ENCODE measurements around the gene PSMB7. TPM values are rescaled to one million over a fixed set of nuclear protein-coding genes. Genes with fewer than 3 reads are reported as not detected.

PSMB7 gene
- total and polyA plus RNA-seq, 2 of the 8 experiments (the other 6 are each of a cell fraction or from before 2014, with no cell fraction given): 222 to 357 TPM

GRCh38 chr9:124377551-124378406, 37.5 kb downstream of the PSMB7 start:
- H2BK15ac ChIP-seq (ENCODE audit: low read length): no peak overlapping the region
- FAIRE-seq: no peak
- no peaks in the 10 kb centered on the region for H3K4me1 ChIP-seq (replicated peaks in 1 of 4; ENCODE audit: control insufficient read depth in 3 of 4, insufficient read depth in 4 of 4, low read length in 3 of 4)
- ChIA-PET CTCF (ENCODE audit: partially characterized antibody) (interaction anchor here (0.8 to 12.1 kb wide), 7 partner anchors 13 to 284 kb away, joined by 3 to 133 read pairs (median 3); no protein-coding TSS in a partner anchor), POLR2A (ENCODE audit: partially characterized antibody) (interaction anchor here (0.5 to 0.8 kb wide), 2 partner anchors 15 to 123 kb away, joined by 3 read pairs; no protein-coding TSS in a partner anchor)
- H3K27ac ChIP-seq (ENCODE audit: low read depth, low read length): no peak overlapping the region
- no peak overlapping the region for H4K91ac ChIP-seq (replicated peaks; ENCODE audit: insufficient read length, low read length)
- H2AFZ ChIP-seq (ENCODE audit: low read length): no peak overlapping the region
- H3K79me1 ChIP-seq (ENCODE audit: low read depth, low read length): peaks cover 3% of the 10 kb centered on the region; the same call in 1 of the 2 replicates
- H3K23me2 ChIP-seq (ENCODE audit: low read depth, low read length): no peaks in the 10 kb centered on the region
- no peak overlapping the region for H2BK12ac ChIP-seq (ENCODE audit: low read depth, low read length)
- no peak overlapping the region for H3K9ac ChIP-seq (replicated peaks in 1 of 4; ENCODE audit: extremely low read depth in 1 of 4, low read depth in 3 of 4, low read length in 3 of 4)
- H3K4me2 ChIP-seq (ENCODE audit: insufficient read depth in 1 of 2, low read depth in 2 of 2, low read length in 2 of 2): no peak overlapping the region
- 79% methylated on average over 10 of the region's 10 CpGs; no CpG with 5 or more reads in 1 of the 2 experiments for WGBS, 2 experiments (ENCODE audit: extremely low coverage in 1 of 2, insufficient coverage in 1 of 2, insufficient read length in 1 of 2, insufficient replicate concordance in 2 of 2, low coverage in 1 of 2, low lambda C conversion rate in 2 of 2, missing lambda C conversion rate in 1 of 2)
- no peak overlapping the region for H2BK120ac ChIP-seq (replicated peaks; ENCODE audit: low read depth, low read length)
- H3K23ac ChIP-seq (ENCODE audit: insufficient read length): no peak overlapping the region
- H3K4me3 ChIP-seq (ENCODE audit: extremely low read depth in 1 of 4, insufficient read depth in 2 of 4, low read depth in 3 of 4, low read length in 4 of 4): no peak overlapping the region
- no peak overlapping the region for H3K56ac ChIP-seq (replicated peaks; ENCODE audit: insufficient read length, low read depth, low read length)
- H4K8ac ChIP-seq (ENCODE audit: extremely low read depth, insufficient read depth, low read length): no peak overlapping the region
- peaks cover 2% of the 10 kb centered on the region in 2 experiments for H4K20me1 ChIP-seq (replicated peaks in 1 of 2; ENCODE audit: control insufficient read depth in 1 of 2, insufficient read depth in 2 of 2, low read length in 2 of 2)
- no peak overlapping the region for H2BK5ac ChIP-seq (ENCODE audit: low read depth, low read length)
- H3K9me3 ChIP-seq (ENCODE audit: insufficient read depth in 2 of 2, low read depth in 1 of 2, low read length in 1 of 2): peaks cover 0 to 3% of the 10 kb centered on the region in 2 experiments; a peak in 1 of 4 replicates
- no peak overlapping the region for H3K18ac ChIP-seq (ENCODE audit: extremely low read depth, low read length)
- DNase-seq (ENCODE audit: low read depth in 1 of 2, low spot score in 2 of 2): no peak
- H3K14ac ChIP-seq (ENCODE audit: insufficient read length): no peak overlapping the region
- no peak overlapping the region for H2BK20ac ChIP-seq (ENCODE audit: low read length)
- H2AK5ac ChIP-seq (ENCODE audit: low read depth, low read length): no peak overlapping the region
- peaks cover 0 to 5% (median 0%) of the 10 kb centered on the region in 4 experiments; a peak in 3 of 8 replicates for H3K36me3 ChIP-seq (ENCODE audit: control insufficient read depth in 2 of 4, insufficient read depth in 4 of 4, low read length in 3 of 4)
- no peak overlapping the region for H3K4ac ChIP-seq (replicated peaks; ENCODE audit: insufficient read length, low read depth, low read length)
- no peak overlapping the region for H4K5ac ChIP-seq (ENCODE audit: insufficient read length, low read depth, low read length)
- peaks cover 0 to 41% of the 10 kb centered on the region in 2 experiments; a peak in 3 of 4 replicates for H3K79me2 ChIP-seq (ENCODE audit: control insufficient read depth in 1 of 2, insufficient read depth in 2 of 2, low read length in 2 of 2)
- no peaks in the 10 kb centered on the region for H3K27me3 ChIP-seq (replicated peaks in 1 of 4; ENCODE audit: control insufficient read depth in 3 of 4, extremely low read depth in 1 of 4, insufficient read depth in 3 of 4, low read length in 3 of 4)
- TF ChIP-seq, protein P1, sequence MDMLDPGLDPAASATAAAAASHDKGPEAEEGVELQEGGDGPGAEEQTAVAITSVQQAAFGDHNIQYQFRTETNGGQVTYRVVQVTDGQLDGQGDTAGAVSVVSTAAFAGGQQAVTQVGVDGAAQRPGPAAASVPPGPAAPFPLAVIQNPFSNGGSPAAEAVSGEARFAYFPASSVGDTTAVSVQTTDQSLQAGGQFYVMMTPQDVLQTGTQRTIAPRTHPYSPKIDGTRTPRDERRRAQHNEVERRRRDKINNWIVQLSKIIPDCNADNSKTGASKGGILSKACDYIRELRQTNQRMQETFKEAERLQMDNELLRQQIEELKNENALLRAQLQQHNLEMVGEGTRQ (IDR thresholded peaks at IDR 0.05; ENCODE audit: low read length): no peak
- no peak for TF ChIP-seq TEAD4 (IDR thresholded peaks at IDR 0.05; ENCODE audit: low read depth, low read length)
- TF ChIP-seq SAP30 (IDR thresholded peaks at IDR 0.05; ENCODE audit: insufficient read depth, insufficient replicate concordance, low read length): no peak
- TF ChIP-seq CREB1 (IDR thresholded peaks at IDR 0.05): no peak
- TF ChIP-seq SP2 (IDR thresholded peaks at IDR 0.05; ENCODE audit: low read length): no peak
- no peak for TF ChIP-seq KDM1A (IDR thresholded peaks at IDR 0.05; ENCODE audit: borderline replicate concordance, low read length)
- TF ChIP-seq KDM4A (IDR thresholded peaks at IDR 0.05; ENCODE audit: low read depth, low read length, severe bottlenecking): no peak
- TF ChIP-seq CEBPB (IDR thresholded peaks at IDR 0.05; ENCODE audit: low read depth, low read length): no peak
- no peak for TF ChIP-seq CHD1 (IDR thresholded peaks at IDR 0.05; ENCODE audit: low read depth, low read length)
- TF ChIP-seq ZNF274 (IDR thresholded peaks at IDR 0.05; ENCODE audit: borderline replicate concordance, extremely low read depth, low read length): no peak
- no peak for TF ChIP-seq SIN3A (conservative IDR thresholded peaks at IDR 0.05 in 1 of 2, IDR thresholded peaks at IDR 0.05 in 1 of 2; ENCODE audit: low read depth in 1 of 2, low read length in 2 of 2)

Data from H1 (cell line).